Endothelial cell of hepatic sinusoid (primary cell): ENCODE measurements around the gene NAP1L4.
"Not testable (repeated sequence)": the region's sequence is repeated elsewhere in the genome, so short reads cannot be mapped to it uniquely, and the experiment has no call there.

Source experiments
- in situ Hi-C: cut with HindIII; loops from 2 replicates; pipeline ENCODE4 v1.10.0; 2017; ENCODE audit warnings: low sequenced_read_pairs

NAP1L4 gene

GRCh38 chr11:2940921-2941821 is 51.0 kb downstream of the NAP1L4 start:
- in situ Hi-C loops = loop anchor here (5.0 kb wide), 2 partner anchors 49 to 96 kb away; no protein-coding TSS in a partner anchor

GRCh38 chr11:2940147-2940920 is 51.8 kb downstream of the NAP1L4 start:
- in situ Hi-C loops = loop anchor here (5.0 kb wide), 2 partner anchors 48 to 97 kb away; no protein-coding TSS in a partner anchor

- in situ Hi-C loops = not testable (repeated sequence)
Observed at GRCh38 chr11:2938458-2939418, 53.4 kb downstream of the NAP1L4 start.

- in situ Hi-C loops = not testable (repeated sequence)
Observed at GRCh38 chr11:2937641-2938457, 54.3 kb downstream of the NAP1L4 start.

GRCh38 chr11:2934611-2935239 is 57.4 kb downstream of the NAP1L4 start:
- in situ Hi-C loops = no loop called here

GRCh38 chr11:2934021-2934550 is 58.0 kb downstream of the NAP1L4 start:
- in situ Hi-C loops = no loop called here

GRCh38 chr11:2933375-2934020 is 58.6 kb downstream of the NAP1L4 start:
- in situ Hi-C loops = no loop called here

- in situ Hi-C loops = no loop called here
Observed at GRCh38 chr11:2932850-2933251, 59.3 kb downstream of the NAP1L4 start.

- in situ Hi-C loops = no loop called here
Observed at GRCh38 chr11:2931771-2932738, 60.1 kb downstream of the NAP1L4 start.

GRCh38 chr11:2931420-2931746 is 60.7 kb downstream of the NAP1L4 start:
- in situ Hi-C loops = no loop called here

- in situ Hi-C loops = no loop called here
Observed at GRCh38 chr11:2930704-2931419, 61.3 kb downstream of the NAP1L4 start.

- in situ Hi-C loops = no loop called here
Observed at GRCh38 chr11:2929950-2930703, 62.0 kb downstream of the NAP1L4 start.

- in situ Hi-C loops = no loop called here
Observed at GRCh38 chr11:2929531-2929949, 62.6 kb downstream of the NAP1L4 start.

GRCh38 chr11:2928605-2929530 is 63.3 kb downstream of the NAP1L4 start, which contains the start of gene PHLDA2:
Gene PHLDA2, minus strand, starts transcription at chr11:2929420. Its CDS starts 56 bp downstream, at chr11:2929364.
- in situ Hi-C loops = no loop called here
